OCI-LY7 (cell line): Measurements from ENCODE around the gene HSPB9. TPM values are rescaled to one million over a fixed set of nuclear protein-coding genes. Genes with fewer than 3 reads are reported as not detected.

Experiments
- BruUV-seq: library from RNA; stranded (reverse); fragments of 400-500 nt; replicated peaks from 2 replicates; lab custom pipeline; 2021; lab: Mats Ljungman, UMichigan
- CTCF ChIA-PET: fragments of 300-600 bp; sonication (Branson Sonifier 250); formaldehyde crosslinking; loops from one replicate; lab custom pipeline; 2022; ENCODE audit warnings: antibody characterized with exemption; ENCODE audit not compliant: unreplicated experiment; lab: Charles Lee
- POLR2A ChIA-PET: fragments of 300-600 bp; sonication (Branson Sonifier 250); formaldehyde crosslinking; loops from one replicate; lab custom pipeline; 2022; ENCODE audit warnings: antibody characterized with exemption; lab: Charles Lee
- DNase-seq: peaks from one replicate; pipeline ENCODE4 v3.0.0-alpha.2; 2015; ENCODE audit warnings: low spot score
- H2AFZ ChIP-seq: fragments of 200-600 bp; sonication (generic), shearing (Covaris generic); 2 replicates; pipeline ENCODE4 v1.6.1; 2014; ENCODE audit warnings: mild to moderate bottlenecking, antibody characterized with exemption, low read length, moderate library complexity
- H3K27ac ChIP-seq: fragments of 200-600 bp; sonication (generic); 2 replicates; pipeline ENCODE4 v1.5.1; 2014; ENCODE audit warnings: mixed run types, low read depth, mild to moderate bottlenecking, moderate library complexity, low read length, inconsistent platforms; ENCODE audit not compliant: poor library complexity, severe bottlenecking
- H3K36me3 ChIP-seq: fragments of 200-600 bp; sonication (generic); 2 replicates; pipeline ENCODE4 v1.6.1; 2014; ENCODE audit warnings: mild to moderate bottlenecking, antibody characterized with exemption, low read length, moderate library complexity, mixed read lengths; ENCODE audit not compliant: insufficient read depth
- H3K4me1 ChIP-seq: fragments of 200-600 bp; sonication (generic); 2 replicates; pipeline ENCODE4 v1.5.1; 2014; ENCODE audit warnings: mild to moderate bottlenecking, low read length; ENCODE audit not compliant: insufficient read depth, poor library complexity, severe bottlenecking
- H3K4me2 ChIP-seq: fragments of 200-600 bp; sonication (generic); 2 replicates; pipeline ENCODE4 v1.6.1; 2014; ENCODE audit warnings: mild to moderate bottlenecking, low read length
- H3K4me3 ChIP-seq: fragments of 200-600 bp; sonication (generic); 2 replicates; pipeline ENCODE4 v1.5.1; 2014; ENCODE audit warnings: mild to moderate bottlenecking, low read depth, low read length; ENCODE audit not compliant: poor library complexity, severe bottlenecking
- H3K79me2 ChIP-seq: fragments of 200-600 bp; sonication (generic); 2 replicates; pipeline ENCODE4 v1.6.1; 2016; ENCODE audit warnings: low read depth, mild to moderate bottlenecking, low read length, moderate library complexity, mixed read lengths; ENCODE audit not compliant: insufficient read depth
- H3K9me2 ChIP-seq: fragments of 200-600 bp; sonication (generic); 2 replicates; pipeline ENCODE4 v1.6.1; 2016; ENCODE audit warnings: mild to moderate bottlenecking, low read length, mixed read lengths; ENCODE audit not compliant: insufficient read depth
- H3K9me3 ChIP-seq: fragments of 200-600 bp; sonication (generic); 2 replicates; pipeline ENCODE4 v1.6.1; 2014; ENCODE audit warnings: mild to moderate bottlenecking, mixed run types, low read length, mixed read lengths
- H4K20me1 ChIP-seq: fragments of 200-600 bp; sonication (generic); 2 replicates; pipeline ENCODE4 v1.6.1; 2014; ENCODE audit warnings: mild to moderate bottlenecking, antibody characterized with exemption, low read length, moderate library complexity, mixed read lengths; ENCODE audit not compliant: insufficient read depth
- EZH2phosphoT487 ChIP-seq: fragments of 200-600 bp; sonication (generic); IDR thresholded peaks from 2 replicates; pipeline ENCODE4 v1.6.1; 2018; ENCODE audit warnings: low read depth, borderline replicate concordance, mild to moderate bottlenecking, mixed run types, antibody characterized with exemption, low read length, moderate library complexity, mixed read lengths
- intact Hi-C: fragments of 100-400 bp; cut with micrococcal nuclease; formaldehyde crosslinking; loops from one replicate; pipeline ENCODE4 v1.10.0; 2022; ENCODE audit not compliant: unreplicated experiment
- total RNA-seq, 2 experiments: library from RNA; depleted of rRNA in 1 of 2; stranded (reverse); fragments of >200 nt in 1 of 2; shearing (Covaris generic) in 1 of 2; gene quantifications; 2 replicates each; pipeline ENCODE4 v1.2.3, GENCODE V29; 2014 to 2022
- TF ChIP-seq, protein P1 (sequence below): fragments of 200-600 bp; sonication (generic); conservative IDR thresholded peaks from 2 replicates; pipeline ENCODE4 v1.5.1; 2014; ENCODE audit warnings: mild to moderate bottlenecking, antibody characterized with exemption, low read length, moderate library complexity, mixed read lengths

Gene HSPB9
- total RNA-seq, 2 experiments from 2014 or later, result 0.16 TPM; not detected in 1

GRCh38 chr17:42101513-42102292 is 20.9 kb upstream of the HSPB9 start:
- intact Hi-C loops, result loop anchor here (2.0 to 5.0 kb wide), 2 partner anchors 34 to 139 kb away; no protein-coding TSS in a partner anchor
- CTCF ChIA-PET, result no interaction called here
- no peak overlapping the region for H3K4me2 ChIP-seq
- H3K4me3 ChIP-seq, result no peak overlapping the region
- no peak overlapping the region for H2AFZ ChIP-seq
- H3K4me1 ChIP-seq, result peaks cover 14% of the 10 kb centered on the region
- DNase-seq, result peak; percentile 68
- POLR2A ChIA-PET, result no interaction called here
- H3K9me3 ChIP-seq, result no peaks in the 10 kb centered on the region
- H3K9me2 ChIP-seq, result no peaks in the 10 kb centered on the region
- no peaks in the 10 kb centered on the region for H3K36me3 ChIP-seq
- H3K27ac ChIP-seq, result no peak overlapping the region
- no peaks in the 10 kb centered on the region for H4K20me1 ChIP-seq
- TF ChIP-seq EZH2phosphoT487, result no peak
- TF ChIP-seq, protein P1, sequence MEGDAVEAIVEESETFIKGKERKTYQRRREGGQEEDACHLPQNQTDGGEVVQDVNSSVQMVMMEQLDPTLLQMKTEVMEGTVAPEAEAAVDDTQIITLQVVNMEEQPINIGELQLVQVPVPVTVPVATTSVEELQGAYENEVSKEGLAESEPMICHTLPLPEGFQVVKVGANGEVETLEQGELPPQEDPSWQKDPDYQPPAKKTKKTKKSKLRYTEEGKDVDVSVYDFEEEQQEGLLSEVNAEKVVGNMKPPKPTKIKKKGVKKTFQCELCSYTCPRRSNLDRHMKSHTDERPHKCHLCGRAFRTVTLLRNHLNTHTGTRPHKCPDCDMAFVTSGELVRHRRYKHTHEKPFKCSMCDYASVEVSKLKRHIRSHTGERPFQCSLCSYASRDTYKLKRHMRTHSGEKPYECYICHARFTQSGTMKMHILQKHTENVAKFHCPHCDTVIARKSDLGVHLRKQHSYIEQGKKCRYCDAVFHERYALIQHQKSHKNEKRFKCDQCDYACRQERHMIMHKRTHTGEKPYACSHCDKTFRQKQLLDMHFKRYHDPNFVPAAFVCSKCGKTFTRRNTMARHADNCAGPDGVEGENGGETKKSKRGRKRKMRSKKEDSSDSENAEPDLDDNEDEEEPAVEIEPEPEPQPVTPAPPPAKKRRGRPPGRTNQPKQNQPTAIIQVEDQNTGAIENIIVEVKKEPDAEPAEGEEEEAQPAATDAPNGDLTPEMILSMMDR, result peak; percentile 98
- H3K79me2 ChIP-seq, result no peaks in the 10 kb centered on the region
- no TSS peak for BruUV-seq

DNA sequence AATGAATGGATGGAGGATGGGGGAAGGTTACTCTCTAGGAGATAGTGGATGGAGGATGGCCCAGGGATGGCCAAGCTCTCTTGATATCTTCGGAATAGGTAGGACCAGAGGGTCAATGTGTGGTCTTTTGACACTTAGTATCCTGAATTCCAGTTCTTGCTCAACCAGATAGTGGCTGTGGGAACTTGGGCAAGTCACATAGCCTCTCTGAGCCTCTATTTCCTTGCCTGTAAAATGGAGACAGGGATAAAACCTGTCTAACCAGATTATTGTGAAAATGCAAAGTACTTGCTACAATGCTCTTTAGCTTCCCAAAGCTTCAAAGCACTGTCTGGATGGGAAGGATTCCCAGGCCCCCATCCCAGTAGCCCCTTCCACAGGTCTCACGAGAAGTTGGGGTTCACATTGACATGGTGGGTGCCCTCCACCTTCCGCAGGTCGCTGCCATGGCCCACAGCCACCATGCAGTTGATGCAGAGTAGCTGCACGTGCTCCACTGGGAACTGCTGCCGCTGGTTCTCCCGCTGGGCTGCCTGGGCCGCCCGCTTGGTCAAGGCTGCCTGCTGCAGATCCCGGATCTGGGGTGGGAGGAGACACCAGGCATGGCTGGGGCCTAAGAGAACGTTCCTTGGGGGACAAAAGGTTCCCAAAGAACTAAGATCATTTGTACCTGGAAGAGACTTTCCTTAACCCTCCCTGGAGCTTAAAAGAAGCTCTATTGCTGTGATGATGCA is 19.2 kb upstream of the HSPB9 start:
- H3K4me3 ChIP-seq, result no peak overlapping the region
- peaks cover 16% of the 10 kb centered on the region for H3K4me1 ChIP-seq
- no TSS peak for BruUV-seq
- TF ChIP-seq, protein P1, result no peak
- TF ChIP-seq EZH2phosphoT487, result no peak
- no peaks in the 10 kb centered on the region for H3K79me2 ChIP-seq
- H3K27ac ChIP-seq, result no peak overlapping the region
- intact Hi-C loops, result loop anchor here (5.0 kb wide), 1 partner anchor 36 kb away; no protein-coding TSS in a partner anchor
- no peaks in the 10 kb centered on the region for H4K20me1 ChIP-seq
- H3K36me3 ChIP-seq, result no peaks in the 10 kb centered on the region
- H2AFZ ChIP-seq, result no peak overlapping the region
- POLR2A ChIA-PET, result interaction anchor here (0.7 kb wide), 2 partner anchors 70 to 323 kb away, joined by 3 to 7 read pairs; no protein-coding TSS in a partner anchor
- no peak for DNase-seq
- CTCF ChIA-PET, result interaction anchor here (0.5 kb wide), 1 partner anchor 86 kb away, joined by 3 read pairs; the partner anchor contains the start of gene DNAJC7
- H3K4me2 ChIP-seq, result no peak overlapping the region
- H3K9me2 ChIP-seq, result no peaks in the 10 kb centered on the region
- no peaks in the 10 kb centered on the region for H3K9me3 ChIP-seq
